ENCODE data around the gene CAMTA1. TPM values are rescaled to one million over a fixed set of nuclear protein-coding genes. Genes with fewer than 3 reads are reported as not detected.

Gene CAMTA1
- total RNA-seq, 1 donor from 2014 or later = 77.6 TPM

DNA sequence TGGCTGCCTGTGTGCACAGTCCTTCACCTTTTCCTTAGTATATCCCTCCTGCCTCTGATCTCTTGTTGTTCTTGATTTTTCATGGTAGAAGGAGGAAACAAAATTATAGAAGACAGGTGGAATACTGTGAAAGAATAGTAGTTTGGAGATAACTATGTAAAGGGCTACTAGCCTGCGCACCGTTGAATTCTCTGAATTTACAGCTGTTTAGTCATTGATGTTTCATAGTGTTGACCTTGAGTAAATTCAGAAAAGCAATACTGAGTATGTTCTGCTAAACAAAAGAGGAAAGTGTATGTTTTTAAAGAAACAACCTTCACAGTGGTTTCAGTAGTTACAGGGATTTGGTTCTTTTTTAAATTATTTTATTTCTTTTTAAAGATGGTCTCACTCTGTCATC lies 18.1 kb downstream of the CAMTA1 start:
- no peak overlapping the region for H3K4me3 ChIP-seq (ENCODE audit: insufficient read depth, low read depth, low read length)
- peak; percentile 24 for DNase-seq (ENCODE audit: low read depth)
- no peaks in the 10 kb centered on the region for H3K27me3 Mint-ChIP-seq (ENCODE audit: low read depth, unreplicated experiment)
- no peak for TF ChIP-seq EZH2 (IDR thresholded peaks at IDR 0.05; ENCODE audit: insufficient read depth, low read length)
- no peak for TF ChIP-seq CTCF (IDR thresholded peaks at IDR 0.05; ENCODE audit: insufficient read depth, low read depth, low read length)
- H3K4me1 Mint-ChIP-seq (ENCODE audit: low read depth, unreplicated experiment) = peaks cover 18% of the 10 kb centered on the region
- H3K9me3 Mint-ChIP-seq (ENCODE audit: unreplicated experiment) = no peaks in the 10 kb centered on the region
- H3K9ac ChIP-seq (ENCODE audit: low read length) = no peak overlapping the region
- peaks cover 83% of the 10 kb centered on the region for H3K79me2 ChIP-seq (ENCODE audit: insufficient read depth, low read length)
- H3K4me2 ChIP-seq (ENCODE audit: low read length) = peak overlapping the region; percentile 3
- H3K4me3 Mint-ChIP-seq (ENCODE audit: unreplicated experiment) = no peak overlapping the region
- H2AFZ ChIP-seq (ENCODE audit: low read depth, low read length) = no peak overlapping the region
- no peak overlapping the region for H3K27ac Mint-ChIP-seq (ENCODE audit: unreplicated experiment)
- H4K20me1 ChIP-seq (ENCODE audit: insufficient read depth, low read length) = peaks cover 61% of the 10 kb centered on the region
- H3K9me3 ChIP-seq (ENCODE audit: insufficient read depth, low read depth, low read length) = no peaks in the 10 kb centered on the region
- H3K36me3 Mint-ChIP-seq (ENCODE audit: low read depth, unreplicated experiment) = no peaks in the 10 kb centered on the region
- FAIRE-seq = no peak
- H3K4me1 ChIP-seq (ENCODE audit: insufficient read depth, low read length) = peaks cover 3% of the 10 kb centered on the region
- no peaks in the 10 kb centered on the region for H3K36me3 ChIP-seq (ENCODE audit: insufficient read depth, low read length)
- H3K27ac ChIP-seq (ENCODE audit: low read depth, low read length) = no peak overlapping the region
- H3K27me3 ChIP-seq (ENCODE audit: insufficient read depth, low read length) = no peaks in the 10 kb centered on the region

DNA sequence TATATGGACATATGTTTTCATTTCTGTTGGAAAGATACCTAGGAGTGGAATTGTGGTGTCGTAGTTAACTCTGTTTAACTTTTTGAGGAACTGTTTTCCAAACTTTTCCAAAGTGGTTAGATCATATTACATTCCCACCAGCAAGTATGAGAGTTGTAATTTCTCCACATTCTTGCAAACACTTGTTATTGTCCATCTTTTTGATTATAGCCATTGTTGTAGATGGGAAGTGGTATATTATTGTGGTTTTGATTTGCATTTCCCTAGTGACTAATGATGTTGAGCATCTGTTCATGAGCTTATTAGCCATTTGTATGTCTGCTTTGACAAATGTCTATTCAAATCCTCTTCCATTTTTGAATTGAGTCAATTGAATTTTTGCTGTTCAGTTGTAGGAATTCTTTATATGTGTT lies 19.8 kb downstream of the CAMTA1 start:
- DNase-seq (ENCODE audit: low read depth) = peak; percentile 60
- H3K27ac ChIP-seq (ENCODE audit: low read depth, low read length) = no peak overlapping the region

More for the DNA sequence above, 19.8 kb downstream of the CAMTA1 start:
- TF ChIP-seq CTCF (IDR thresholded peaks at IDR 0.05; ENCODE audit: insufficient read depth, low read depth, low read length) = no peak
- TF ChIP-seq EZH2 (IDR thresholded peaks at IDR 0.05; ENCODE audit: insufficient read depth, low read length) = no peak
- peaks cover 18% of the 10 kb centered on the region for H3K4me1 Mint-ChIP-seq (ENCODE audit: low read depth, unreplicated experiment)
- H3K4me3 Mint-ChIP-seq (ENCODE audit: unreplicated experiment) = no peak overlapping the region
- peaks cover 87% of the 10 kb centered on the region for H3K79me2 ChIP-seq (ENCODE audit: insufficient read depth, low read length)
- no peaks in the 10 kb centered on the region for H3K36me3 ChIP-seq (ENCODE audit: insufficient read depth, low read length)
- H3K27ac Mint-ChIP-seq (ENCODE audit: unreplicated experiment) = no peak overlapping the region
- peaks cover 71% of the 10 kb centered on the region for H4K20me1 ChIP-seq (ENCODE audit: insufficient read depth, low read length)
- no peaks in the 10 kb centered on the region for H3K9me3 ChIP-seq (ENCODE audit: insufficient read depth, low read depth, low read length)
- H3K27me3 Mint-ChIP-seq (ENCODE audit: low read depth, unreplicated experiment) = no peaks in the 10 kb centered on the region
- peak overlapping the region; percentile 3 for H3K4me2 ChIP-seq (ENCODE audit: low read length)
- no peaks in the 10 kb centered on the region for H3K27me3 ChIP-seq (ENCODE audit: insufficient read depth, low read length)
- no peaks in the 10 kb centered on the region for H3K36me3 Mint-ChIP-seq (ENCODE audit: low read depth, unreplicated experiment)
- no peak overlapping the region for H2AFZ ChIP-seq (ENCODE audit: low read depth, low read length)
- FAIRE-seq = no peak
- no peak overlapping the region for H3K4me3 ChIP-seq (ENCODE audit: insufficient read depth, low read depth, low read length)
- no peak overlapping the region for H3K9ac ChIP-seq (ENCODE audit: low read length)
- H3K4me1 ChIP-seq (ENCODE audit: insufficient read depth, low read length) = peaks cover 3% of the 10 kb centered on the region
- H3K9me3 Mint-ChIP-seq (ENCODE audit: unreplicated experiment) = no peaks in the 10 kb centered on the region

Measured in astrocyte (in vitro differentiated cells and primary cell).